ENCODE data around the gene RDH13.

Gene RDH13

DNA sequence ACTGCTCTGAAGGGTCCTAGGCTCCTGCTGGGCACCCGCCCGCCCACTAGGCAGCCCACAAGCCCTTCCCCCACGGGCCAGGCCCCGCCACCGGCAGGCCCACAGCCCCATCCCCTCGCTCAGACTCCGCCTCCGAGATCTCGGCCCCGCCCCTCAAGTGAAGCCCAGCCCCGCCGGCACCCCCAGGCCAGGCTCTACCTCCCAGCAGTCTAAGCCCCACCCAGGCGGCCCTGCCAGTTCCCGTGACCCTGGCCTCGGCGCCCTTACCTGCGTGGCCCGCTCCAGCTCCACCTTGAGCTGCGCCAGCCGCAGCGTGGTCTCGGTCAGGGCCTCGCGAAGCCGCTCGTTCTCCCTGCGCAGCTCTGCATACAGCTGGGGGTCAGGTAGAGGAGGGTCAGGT is 29.0 kb upstream of the RDH13 start:
- DNase-seq (ENCODE audit: low read depth in 1 of 2, low spot score in 1 of 2), result no peak

DNA sequence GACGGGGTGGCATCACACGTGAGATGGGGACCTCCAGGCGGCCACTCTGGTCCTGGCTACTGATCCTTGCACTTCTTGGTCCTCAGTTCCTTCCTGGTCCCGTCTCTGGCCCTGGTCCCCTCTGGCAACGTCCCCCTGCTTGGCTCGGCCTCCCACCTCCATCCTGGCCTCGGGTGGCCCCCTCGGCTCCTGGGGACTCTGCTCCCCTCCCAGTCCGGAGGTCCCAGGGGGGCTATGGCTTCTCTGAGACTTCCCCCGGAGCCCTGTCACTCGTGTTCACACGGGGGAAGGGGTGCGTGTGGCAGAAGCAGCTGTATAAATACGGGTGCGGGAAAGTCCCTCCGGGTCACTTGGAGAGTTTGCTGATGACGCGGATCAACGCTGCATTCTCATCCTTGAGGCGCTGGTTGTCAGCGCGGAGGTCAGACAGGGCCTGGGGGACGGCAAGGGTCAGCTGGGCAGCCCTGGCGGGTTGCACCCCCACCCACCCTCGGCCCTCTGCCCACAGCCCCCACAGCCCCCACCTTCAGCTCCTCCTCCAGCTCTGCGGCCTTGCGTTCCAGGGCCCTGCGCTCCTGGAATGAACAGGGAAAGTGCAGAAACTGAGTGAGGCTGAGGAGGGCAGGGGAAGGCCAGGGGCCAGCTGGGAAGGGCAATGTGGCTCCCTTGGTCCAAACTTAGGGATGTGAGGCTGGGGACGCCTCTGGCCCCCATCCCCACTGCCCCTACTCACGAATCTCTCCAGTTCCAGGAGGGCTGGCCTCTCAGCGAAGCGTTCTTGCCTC is 28.4 kb upstream of the RDH13 start:
- no peak for DNase-seq (ENCODE audit: low read depth in 1 of 2, low spot score in 1 of 2)

DNA sequence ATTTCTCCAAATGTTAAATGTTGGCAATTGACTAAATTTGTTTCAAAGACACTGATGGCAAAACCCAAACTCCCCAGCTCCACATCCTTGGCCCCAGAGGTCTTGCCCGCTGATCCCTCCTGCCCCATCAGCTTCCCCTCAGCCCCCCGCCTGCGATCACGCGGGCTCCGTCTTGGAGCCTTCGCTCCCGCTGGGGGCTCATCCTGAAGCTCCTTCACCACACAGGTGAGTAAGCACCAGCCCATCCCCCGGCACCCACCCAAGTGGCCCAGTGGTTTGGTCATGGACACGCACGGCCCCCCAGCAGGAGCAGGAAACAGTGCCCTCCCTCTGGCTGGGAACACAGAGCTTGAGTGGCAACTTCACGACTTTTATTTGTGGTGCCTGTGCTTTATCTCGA is 27.6 kb upstream of the RDH13 start:
- no peak for DNase-seq (ENCODE audit: low read depth in 1 of 2, low spot score in 1 of 2)

DNA sequence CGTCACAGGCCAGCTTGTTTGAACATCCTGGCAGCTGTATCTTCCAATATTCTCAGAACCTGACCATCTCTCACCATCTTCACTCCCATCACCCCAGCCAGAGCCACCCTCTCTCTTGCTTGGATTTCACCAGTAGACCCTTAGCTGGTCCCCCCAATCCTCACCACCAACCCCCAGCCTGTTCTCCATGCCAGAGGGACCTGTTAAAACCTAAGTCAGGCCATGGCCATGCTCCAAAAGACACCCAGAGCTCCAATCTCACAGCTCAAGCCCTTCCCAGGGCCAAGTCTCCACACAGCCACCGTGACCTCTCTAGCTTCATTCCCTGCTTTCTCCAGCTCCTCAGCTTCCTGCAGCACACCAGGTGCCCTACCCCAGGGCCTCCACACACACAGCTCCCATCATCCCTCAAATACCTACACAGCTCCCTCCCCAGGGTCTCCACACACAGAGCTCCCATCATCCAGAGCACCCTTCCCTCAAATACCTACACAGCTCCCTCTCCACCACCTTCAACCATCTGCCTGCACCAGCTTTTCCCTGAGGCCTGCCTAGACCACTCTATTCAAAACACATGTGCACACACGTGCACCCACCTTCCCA is 26.5 kb upstream of the RDH13 start:
- no peak for DNase-seq (ENCODE audit: low read depth in 1 of 2, low spot score in 1 of 2)

DNA sequence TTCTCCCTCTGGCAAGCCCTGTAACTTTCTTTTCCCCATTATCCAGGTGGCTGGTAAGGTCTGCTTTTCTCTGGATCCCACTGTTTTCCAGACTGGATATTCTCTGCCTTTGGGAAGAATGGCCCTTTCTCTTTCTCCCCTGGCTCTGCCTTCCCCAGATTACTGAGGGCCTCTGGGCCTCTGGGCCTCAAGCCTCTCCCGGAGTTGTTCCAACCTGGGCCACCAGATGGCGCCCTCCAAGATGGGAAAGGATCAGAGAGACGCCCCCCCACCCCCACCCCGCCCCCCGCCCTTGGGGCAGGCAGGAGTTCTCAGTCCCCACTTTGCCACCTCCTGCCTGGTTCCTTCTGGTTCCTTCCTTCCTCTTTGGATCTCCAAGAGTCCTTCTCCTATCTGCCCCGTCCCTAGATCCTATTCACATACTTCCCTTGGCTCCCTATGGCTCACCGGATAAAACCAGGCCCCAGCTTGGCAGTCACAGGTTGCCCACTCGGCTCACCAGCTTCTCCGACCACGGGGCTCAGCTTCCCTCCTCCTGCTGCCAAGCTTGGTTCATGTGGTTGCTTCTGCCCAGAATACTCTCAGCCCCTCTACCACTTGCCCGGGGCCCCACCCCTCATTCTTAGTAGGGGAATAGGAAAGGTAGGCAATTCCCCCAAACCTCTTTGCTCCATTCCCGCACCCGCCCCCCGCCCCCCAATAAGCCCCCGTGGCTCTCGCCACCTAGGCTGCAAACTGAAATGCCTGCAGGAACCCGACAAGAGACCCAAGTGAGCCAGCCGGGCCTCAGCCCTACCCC is 25.8 kb upstream of the RDH13 start:
- peak; percentile 58 to 72 for DNase-seq (ENCODE audit: low read depth in 1 of 2, low spot score in 1 of 2)

DNA sequence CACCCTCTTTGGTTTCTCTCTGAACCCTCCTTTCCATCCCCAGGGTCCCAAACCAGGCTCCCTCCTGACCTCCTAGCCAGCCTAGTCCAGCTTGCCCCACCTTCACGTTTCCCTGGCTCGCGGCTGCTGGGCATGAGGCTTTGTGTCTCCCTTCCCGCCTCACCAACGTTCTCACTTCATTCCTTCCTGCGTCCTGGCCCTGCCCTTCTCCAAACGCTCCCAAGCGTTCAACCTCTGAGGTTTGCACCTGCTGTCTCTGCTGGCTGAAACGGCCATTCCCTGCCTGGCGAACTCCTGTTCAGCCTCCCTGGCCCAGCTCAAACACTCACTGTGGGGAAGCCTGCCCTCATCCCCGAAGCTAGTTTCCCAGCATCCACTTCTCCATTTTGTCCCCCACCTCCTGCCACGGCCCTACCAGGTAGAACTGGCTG is 25.1 kb upstream of the RDH13 start:
- no peak for DNase-seq (ENCODE audit: low read depth in 1 of 2, low spot score in 1 of 2)

DNA sequence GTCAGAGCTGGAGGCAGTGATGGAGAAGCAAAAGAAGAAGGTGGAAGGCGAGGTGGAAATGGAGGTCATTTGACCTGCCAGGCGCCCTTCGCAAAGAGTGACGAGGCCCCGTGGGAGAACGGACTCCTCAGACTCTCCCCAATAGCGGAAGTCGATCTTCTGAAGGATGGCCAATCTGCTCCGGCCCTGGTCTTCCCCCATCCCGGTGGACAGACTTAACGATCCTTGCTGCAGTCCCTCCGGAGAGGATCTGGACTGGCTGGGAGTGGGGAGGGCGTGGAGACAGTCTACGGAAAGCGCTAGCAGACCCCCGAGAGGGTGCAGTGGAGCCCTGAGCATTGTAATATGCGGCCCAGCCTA is 24.6 kb upstream of the RDH13 start:
- no peak for DNase-seq (ENCODE audit: low read depth in 1 of 2, low spot score in 1 of 2)

DNA sequence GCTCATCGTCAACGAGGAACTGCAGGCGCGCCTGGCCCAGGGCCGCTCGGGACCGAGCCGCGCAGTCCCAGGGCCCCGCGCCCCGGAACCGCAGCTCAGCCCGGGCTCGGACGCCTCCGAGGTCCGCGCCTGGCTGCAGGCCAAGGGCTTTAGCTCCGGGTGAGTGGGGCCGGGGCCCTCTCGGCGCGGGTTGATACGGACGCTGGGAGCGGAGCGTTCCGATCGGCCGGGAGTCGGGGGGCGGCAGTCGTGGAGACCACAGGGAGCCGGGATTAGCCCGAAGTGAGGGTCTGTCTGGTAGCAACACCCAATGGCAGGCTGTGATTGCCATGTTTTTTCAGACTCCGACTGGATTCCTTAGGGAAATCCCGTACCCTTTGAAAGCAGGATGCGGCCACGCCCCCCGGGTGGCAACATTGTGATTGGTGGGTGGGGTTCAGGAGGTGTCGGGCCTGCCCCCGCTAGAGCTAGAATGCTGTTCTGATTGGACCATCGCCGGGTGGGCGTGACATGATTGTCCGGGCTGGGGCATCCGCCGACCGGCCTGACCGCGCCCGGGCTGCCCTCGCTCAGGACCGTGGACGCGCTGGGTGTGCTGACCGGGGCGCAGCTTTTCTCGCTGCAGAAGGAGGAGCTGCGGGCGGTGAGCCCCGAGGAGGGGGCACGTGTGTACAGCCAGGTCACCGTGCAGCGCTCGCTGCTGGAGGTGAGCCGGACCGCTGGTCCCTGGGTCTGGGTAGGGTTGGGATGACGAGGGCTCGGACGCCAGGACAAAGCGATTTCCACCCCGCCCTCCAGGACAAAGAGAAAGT is 24.0 kb upstream of the RDH13 start:
- no peak for DNase-seq (ENCODE audit: low read depth in 1 of 2, low spot score in 1 of 2)

DNA sequence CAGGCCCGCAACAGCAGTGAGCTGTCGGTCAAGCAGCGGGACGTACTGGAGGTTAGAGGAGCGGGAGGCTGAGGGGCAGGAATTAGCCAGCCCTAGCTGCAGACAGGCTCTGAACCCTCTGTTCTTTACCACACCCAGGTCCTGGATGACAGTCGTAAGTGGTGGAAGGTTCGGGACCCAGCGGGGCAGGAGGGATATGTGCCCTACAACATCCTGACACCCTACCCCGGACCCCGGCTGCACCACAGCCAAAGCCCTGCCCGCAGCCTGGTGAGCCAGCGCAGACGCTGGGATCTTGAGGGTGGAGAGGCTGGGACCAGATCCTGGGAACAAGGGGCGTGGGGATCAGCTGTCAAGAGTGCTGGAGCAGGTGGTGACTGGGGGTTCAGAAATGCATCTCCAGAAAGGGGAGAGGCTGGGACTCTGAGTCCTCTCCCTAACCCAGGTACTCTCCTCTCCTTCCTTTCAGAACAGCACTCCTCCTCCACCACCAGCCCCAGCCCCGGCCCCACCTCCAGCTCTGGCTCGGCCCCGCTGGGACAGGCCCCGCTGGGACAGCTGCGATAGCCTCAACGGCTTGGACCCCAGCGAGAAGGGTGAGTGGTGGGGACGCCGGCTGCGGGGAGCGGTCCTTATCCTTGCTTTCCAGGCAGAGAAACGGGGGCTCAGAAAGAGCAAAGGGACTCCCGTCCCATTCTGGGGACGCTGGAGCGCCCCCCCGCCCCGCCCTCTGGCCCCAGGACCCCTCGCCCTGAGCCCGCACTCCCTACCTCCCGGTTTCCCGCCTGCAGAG is 23.2 kb upstream of the RDH13 start:
- no peak for DNase-seq (ENCODE audit: low read depth in 1 of 2, low spot score in 1 of 2)

DNA sequence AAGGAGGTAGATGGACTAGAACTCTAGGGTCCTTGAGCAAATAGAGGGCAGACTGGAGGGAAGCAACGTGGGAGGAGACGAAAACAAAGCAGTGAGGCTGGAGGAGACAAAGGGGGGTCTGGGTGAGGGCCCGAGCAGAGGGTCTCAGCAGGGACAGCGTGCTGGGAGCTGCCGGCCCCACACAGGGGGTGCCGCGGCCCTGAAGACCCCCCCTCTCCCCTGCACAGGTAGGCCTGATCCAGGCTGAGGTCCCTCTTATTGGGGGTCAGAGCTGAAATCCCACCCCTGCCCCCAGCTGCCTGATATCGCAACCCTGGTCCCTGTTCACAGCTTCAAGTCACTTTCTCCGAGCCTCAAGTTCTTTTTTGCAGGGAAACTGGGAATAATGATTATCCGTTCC is 21.5 kb upstream of the RDH13 start:
- no peak for DNase-seq (ENCODE audit: low read depth in 1 of 2, low spot score in 1 of 2)

DNA sequence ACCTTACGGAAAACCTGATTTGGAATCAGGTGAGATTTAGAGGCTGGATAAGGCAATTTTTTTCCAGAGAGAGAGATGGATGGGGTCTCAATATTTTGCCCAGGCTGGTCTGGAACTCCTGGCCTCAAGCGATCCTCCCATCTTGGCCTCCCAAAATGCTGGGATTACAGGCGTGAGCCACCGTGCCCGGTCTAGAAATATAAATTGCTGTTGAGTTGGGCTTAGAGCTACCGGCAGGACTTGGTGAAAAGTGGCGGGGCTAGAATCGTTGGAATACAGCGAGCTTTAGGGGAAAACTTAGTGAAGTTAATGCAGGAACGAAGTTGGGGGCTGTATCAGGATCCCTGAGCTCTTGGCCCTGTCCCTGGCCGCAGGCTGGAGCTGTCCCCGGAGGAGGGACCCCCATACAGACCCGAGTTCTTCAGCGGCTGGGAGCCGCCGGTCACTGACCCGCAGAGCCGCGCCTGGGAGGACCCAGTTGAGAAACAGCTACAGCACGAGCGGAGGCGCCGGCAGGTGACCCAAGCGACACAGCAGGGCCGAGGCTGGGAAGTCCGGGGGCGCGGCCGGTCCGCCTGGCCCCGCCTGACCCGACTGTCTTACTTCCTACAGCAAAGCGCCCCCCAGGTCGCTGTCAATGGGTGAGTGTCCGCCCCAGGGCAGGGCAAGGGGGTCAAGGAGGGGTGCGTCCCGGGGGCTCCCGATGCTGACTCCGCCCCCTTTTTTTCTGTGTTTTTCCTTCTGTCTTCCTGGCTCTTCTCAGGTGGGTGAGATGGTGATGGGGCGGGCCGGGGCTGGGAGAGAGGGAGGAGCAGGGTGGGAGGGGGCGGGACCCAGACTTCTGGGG is 20.3 kb upstream of the RDH13 start:
- DNase-seq (ENCODE audit: low read depth in 1 of 2, low spot score in 1 of 2), result no peak

DNA sequence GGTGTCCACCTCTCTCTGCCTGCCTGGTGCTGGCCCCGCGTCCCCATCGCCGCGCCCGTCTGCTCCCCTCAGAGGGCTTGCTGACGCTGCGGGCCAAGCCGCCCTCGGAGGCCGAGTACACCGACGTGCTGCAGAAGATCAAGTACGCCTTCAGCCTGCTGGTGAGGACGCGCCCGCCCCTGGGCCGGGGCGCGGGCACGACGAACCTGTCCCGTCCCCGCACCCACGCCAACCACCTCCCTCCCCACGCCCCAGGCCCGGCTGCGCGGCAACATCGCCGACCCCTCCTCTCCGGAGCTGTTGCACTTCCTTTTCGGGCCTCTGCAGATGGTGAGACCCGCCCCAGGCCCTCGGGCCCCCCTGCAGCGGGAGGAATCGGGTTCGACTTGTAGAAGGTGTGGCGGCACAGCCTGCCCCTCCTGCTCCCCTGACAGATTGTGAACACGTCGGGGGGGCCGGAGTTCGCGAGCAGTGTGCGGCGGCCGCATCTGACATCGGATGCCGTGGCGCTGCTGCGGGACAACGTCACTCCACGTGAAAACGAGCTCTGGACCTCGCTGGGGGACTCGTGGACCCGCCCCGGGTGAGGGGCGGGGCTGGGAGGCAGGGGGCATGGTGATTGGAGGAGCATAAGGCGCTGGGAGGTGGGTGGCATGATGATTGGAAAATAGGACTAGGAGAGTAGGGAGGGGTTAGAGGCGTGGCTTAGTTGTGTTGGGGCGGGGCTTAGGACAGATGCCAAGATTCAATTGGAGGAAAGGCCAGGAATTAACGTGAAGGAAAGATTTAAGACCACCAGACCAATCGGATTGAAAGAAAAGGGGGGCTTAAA is 19.3 kb upstream of the RDH13 start:
- DNase-seq (ENCODE audit: low read depth in 1 of 2, low spot score in 1 of 2), result no peak

DNA sequence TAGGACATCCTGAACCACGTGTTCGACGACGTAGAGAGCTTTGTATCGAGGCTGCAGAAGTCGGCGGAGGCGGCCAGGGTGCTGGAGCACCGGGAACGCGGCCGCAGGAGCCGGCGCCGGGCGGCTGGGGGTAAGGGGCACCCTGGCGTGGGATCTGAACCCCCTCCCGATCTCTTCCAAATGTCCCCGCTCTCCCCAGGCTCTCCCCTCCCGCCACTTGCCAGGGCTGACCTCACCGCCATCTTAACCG is 18.7 kb upstream of the RDH13 start:
- no peak for DNase-seq (ENCODE audit: low read depth in 1 of 2, low spot score in 1 of 2)

DNA sequence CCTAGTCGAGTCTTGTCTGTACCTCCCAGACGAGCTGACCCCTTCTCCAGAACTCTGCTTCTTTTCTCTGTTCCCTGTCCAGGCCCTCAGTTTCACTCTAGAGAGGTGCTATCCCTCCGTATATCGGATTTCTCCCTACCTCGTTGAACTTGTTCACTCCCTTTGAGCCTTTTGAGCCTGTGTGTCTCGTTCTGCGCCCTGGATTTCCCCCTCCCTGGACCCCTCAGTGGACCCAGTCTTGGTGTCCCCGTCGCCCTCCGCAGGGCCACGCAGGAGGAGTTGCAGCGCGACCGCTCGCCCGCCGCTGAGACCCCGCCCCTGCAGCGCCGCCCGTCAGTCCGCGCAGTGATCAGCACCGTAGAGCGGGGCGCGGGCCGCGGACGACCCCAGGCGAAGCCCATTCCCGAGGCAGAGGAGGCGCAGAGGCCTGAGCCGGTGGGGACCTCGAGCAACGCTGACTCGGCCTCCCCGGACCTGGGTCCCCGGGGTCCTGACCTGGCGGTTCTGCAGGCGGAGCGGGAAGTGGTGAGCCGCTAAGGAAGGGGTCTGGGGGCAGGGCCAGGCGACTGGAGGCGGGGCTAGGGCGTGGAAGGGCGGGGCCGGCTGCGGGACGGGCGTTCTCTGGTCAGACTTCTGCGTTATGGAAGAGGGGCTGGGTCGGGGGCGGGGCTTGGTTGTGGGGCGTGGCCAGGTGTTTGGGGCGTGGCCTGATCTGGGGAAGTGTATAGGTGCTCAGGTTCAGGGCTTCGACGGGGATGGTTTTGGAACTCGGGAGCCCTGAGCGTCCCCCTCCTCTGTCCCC is 18.2 kb upstream of the RDH13 start:
- DNase-seq (ENCODE audit: low read depth in 1 of 2, low spot score in 1 of 2), result peak; percentile 75 to 80

DNA sequence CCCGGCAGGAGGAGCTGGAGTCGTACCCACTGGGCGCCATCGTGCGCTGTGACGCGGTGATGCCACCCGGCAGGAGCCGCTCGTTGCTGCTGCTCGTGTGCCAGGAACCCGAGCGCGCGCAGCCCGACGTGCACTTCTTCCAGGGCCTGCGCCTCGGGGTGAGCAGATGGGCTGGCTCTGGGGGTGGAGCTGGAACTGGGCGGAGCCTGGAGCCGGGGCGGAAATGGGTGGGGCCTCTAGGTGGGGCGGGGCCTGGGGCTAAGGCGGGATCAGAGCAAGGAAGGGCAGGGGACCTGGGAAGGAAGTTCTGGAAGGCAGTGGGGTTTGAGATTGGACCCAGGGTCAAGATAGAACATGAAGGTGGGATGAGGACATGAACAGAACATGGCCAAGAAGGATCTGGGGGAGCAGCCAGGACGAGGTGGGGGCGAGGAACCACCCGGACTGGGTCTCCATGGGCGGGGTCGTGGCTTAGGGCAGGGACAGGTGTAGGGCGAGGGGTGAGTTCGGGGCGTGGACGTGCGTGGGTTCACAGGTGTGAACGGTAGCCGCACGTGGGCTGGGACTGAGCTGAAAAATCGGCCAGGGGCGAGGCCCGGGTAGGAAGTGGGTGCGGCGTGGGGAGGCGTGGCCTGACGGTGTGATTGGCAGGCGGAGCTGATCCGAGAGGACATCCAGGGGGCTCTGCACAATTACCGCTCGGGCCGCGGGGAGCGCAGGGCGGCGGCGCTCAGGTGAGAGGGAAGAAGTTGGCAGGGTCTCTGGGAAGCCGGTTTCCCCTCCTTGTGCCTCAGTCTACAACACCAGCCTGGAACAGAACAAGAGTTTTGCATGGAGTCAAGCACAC is 17.4 kb upstream of the RDH13 start:
- DNase-seq (ENCODE audit: low read depth in 1 of 2, low spot score in 1 of 2), result peak in 1 of 2 donors; percentile 32

DNA sequence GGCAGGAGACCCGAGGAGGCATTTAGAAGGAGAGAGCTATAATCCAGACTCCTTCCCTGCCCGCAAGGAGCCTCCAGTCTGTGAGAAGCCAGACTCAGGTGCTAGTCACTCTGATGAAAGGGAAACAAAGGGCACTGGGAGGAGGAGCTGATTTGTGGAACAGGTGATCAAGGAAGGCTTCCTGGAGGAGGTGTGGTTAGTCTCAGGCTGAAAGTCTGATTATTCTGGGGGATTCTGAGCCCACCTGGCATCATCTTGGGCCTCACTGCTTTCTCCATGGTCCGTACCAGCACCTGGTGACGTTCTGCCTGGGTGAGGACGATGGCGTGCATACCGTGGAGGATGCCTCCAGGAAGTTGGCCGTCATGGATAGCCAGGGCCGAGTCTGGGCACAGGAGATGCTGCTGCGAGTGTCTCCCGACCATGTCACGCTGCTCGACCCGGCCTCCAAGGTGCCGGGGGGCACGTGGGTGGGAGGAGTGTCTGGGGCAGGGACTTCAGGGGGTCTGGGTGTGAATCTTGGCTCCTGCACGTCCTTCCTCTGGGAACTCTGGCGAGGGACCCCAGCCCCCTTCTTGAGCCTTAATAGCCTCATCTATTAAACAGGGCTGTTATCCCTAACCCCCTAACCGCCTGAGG is 16.6 kb upstream of the RDH13 start:
- no peak for DNase-seq (ENCODE audit: low read depth in 1 of 2, low spot score in 1 of 2)

DNA sequence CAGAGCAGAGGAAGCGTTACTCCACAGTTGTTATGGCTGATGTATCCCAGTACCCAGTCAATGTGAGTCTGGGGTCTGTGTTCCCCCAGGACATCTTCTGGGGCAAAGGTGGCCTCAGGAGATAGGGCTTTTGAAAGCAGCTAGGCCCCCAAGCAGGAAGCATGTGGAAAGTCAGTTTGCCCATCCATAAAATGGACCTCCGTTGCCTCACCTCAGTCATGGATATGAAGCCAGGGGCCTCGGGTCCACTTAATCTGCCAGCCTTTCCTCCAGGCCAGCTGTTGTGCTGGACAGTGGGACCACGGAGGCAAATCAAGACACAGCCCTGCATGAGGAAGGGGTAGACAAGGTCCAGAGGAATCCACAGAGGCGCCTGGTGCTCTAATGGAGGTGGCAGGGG is 16.0 kb upstream of the RDH13 start:
- DNase-seq (ENCODE audit: low read depth in 1 of 2, low spot score in 1 of 2), result no peak

Data from activated T-helper 1 cell treated with anti-CD3 and anti-CD28 coated beads, Interleukin-2, amount 50 U/mL, for 16 hours (primary cell).